ENCODE results near the gene POLA1.

Gene POLA1

GRCh38 chrX:24877854-24878650 lies 184.3 kb downstream of the POLA1 start:
- DNase-seq = no peak

GRCh38 chrX:24879679-24880078 lies 186.0 kb downstream of the POLA1 start:
- no peak for DNase-seq

- DNase-seq = no peak
Measured at GRCh38 chrX:24886916-24887315, 193.2 kb downstream of the POLA1 start.

- DNase-seq = no peak
Measured at GRCh38 chrX:24890677-24891076, 197.0 kb downstream of the POLA1 start.

GRCh38 chrX:24899391-24899790 lies 205.7 kb downstream of the POLA1 start:
- no peak for DNase-seq

- no peak for DNase-seq
Measured at GRCh38 chrX:24900234-24900633, 206.5 kb downstream of the POLA1 start.

GRCh38 chrX:24902806-24903205 lies 209.1 kb downstream of the POLA1 start:
- DNase-seq = no peak

GRCh38 chrX:24918715-24919114 lies 225.0 kb downstream of the POLA1 start:
- DNase-seq = no peak

GRCh38 chrX:24920769-24921168 lies 227.1 kb downstream of the POLA1 start:
- DNase-seq = no peak

- no peak for DNase-seq
Measured at GRCh38 chrX:24925430-24925829, 231.7 kb downstream of the POLA1 start.

GRCh38 chrX:24927372-24927771 lies 233.7 kb downstream of the POLA1 start:
- no peak for DNase-seq

GRCh38 chrX:24928114-24928513 lies 234.4 kb downstream of the POLA1 start:
- no peak for DNase-seq

GRCh38 chrX:24934279-24934678 lies 240.6 kb downstream of the POLA1 start:
- no peak for DNase-seq

GRCh38 chrX:24945009-24945408 lies 251.3 kb downstream of the POLA1 start:
- no peak for DNase-seq

GRCh38 chrX:24946369-24946768 lies 252.7 kb downstream of the POLA1 start:
- no peak for DNase-seq

- no peak for DNase-seq
Measured at GRCh38 chrX:24954732-24955131, 261.0 kb downstream of the POLA1 start.

- no peak for DNase-seq
Measured at GRCh38 chrX:24955372-24955930, 261.7 kb downstream of the POLA1 start.

GRCh38 chrX:24956828-24957227 lies 263.1 kb downstream of the POLA1 start:
- no peak for DNase-seq

- DNase-seq = no peak
Measured at GRCh38 chrX:24961809-24962208, 268.1 kb downstream of the POLA1 start.

- no peak for DNase-seq
Measured at GRCh38 chrX:24963823-24964222, 270.1 kb downstream of the POLA1 start.

GRCh38 chrX:24965372-24965771 lies 271.7 kb downstream of the POLA1 start:
- no peak for DNase-seq

GRCh38 chrX:24969812-24970211 lies 276.1 kb downstream of the POLA1 start:
- no peak for DNase-seq

- no peak for DNase-seq
Measured at GRCh38 chrX:24979081-24979480, 285.4 kb downstream of the POLA1 start.

GRCh38 chrX:24981030-24981429 lies 287.3 kb downstream of the POLA1 start:
- no peak for DNase-seq
